Erythroblast (primary cell): Measurements from ENCODE around the gene NLRP5.
"Not testable (repeated sequence)": the region's sequence is repeated elsewhere in the genome, so short reads cannot be mapped to it uniquely, and the experiment has no call there.

Source experiments
- DNase-seq, 2 experiments: peaks; one replicate each; lab custom pipeline; 2025; lab: John Stamatoyannopoulos, UW
- GATA1 ChIP-seq: IDR thresholded peaks from 2 replicates; pipeline ENCODE4 v1.6.1; 2011; ENCODE audit warnings: low read depth, mild to moderate bottlenecking, control low read depth, low read length, moderate library complexity
- POLR2A ChIP-seq: IDR thresholded peaks from 2 replicates; pipeline ENCODE4 v1.6.1; 2011; ENCODE audit warnings: mild to moderate bottlenecking, low read length

NLRP5 gene

DNA sequence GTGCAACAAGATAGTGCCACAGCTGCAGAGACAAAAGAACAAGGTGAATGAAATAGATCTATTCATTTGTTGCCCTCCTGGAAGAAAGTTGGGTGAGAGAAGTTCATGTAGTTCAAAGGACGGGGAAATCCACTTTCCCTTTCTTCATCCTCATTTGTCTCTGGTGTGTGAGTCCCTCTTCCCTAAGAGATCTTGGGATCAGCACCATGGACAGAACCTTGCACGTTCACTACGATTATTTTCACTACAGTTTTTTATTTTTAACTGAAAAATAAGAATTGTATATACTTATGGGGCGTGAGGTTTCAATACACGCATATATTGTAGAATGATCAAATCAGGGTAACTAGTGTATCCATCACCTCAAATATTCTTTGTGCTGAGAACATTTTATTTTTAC is 29.2 kb downstream of the NLRP5 start:
- DNase-seq, result peak in 1 of 2 experiments; percentile 13
- TF ChIP-seq GATA1, result no peak

DNA sequence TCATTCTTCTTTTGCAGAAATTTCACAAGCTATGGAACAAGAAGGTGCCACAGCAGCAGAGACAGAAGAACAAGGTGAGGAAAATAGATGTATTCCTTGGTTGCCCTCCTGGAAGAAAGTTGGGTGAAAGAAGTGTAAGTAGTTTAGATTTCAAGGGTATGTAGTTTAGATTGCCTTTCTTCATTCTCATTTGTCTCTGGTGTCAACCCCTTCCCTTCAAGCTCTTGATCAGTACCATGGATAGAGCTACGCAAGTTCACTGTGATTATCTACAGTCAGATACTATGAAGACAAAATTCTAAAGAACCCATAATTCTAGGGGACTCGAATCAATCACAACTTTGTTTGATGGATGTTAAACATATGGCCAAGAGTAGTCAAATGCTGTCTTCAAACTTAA is 32.8 kb downstream of the NLRP5 start:
- not testable (repeated sequence) for DNase-seq

DNA sequence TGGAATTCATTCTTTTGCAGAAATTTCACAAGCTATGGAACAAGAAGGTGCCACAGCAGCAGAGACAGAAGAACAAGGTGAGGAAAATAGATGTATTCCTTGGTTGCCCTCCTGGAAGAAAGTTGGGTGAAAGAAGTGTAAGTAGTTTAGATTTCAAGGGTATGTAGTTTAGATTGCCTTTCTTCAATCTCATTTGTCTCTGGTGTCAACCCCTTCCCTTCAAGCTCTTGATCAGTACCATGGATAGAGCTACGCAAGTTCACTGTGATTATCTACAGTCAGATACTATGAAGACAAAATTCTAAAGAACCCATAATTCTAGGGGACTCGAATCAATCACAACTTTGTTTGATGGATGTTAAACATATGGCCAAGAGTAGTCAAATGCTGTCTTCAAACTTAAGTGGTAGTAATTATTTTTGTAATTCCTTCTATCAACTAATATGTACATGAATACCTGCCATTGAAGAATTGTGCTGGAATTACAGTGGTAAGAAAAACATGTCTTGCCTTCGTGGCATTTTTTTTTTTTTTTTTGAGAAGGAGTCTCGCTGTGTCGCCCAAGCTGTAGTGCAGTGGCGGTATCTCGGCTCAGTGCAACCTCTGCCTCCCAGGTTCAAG is 33.9 kb downstream of the NLRP5 start:
- DNase-seq, result not testable (repeated sequence)

DNA sequence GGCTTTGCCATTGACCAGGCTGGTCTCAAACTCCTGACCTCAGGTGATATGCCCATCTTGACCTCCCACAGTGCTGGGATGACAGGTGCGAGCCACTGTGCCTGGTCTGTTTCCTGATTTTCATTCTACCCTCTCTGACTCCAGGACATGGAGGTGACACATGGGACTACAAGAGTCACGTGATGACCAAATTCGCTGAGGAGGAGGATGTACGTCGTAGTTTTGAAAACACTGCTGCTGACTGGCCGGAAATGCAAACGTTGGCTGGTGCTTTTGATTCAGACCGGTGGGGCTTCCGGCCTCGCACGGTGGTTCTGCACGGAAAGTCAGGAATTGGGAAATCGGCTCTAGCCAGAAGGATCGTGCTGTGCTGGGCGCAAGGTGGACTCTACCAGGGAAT is 40.2 kb downstream of the NLRP5 start:
- TF ChIP-seq GATA1 (no peak), POLR2A (no peak)
- DNase-seq, result no peak

DNA sequence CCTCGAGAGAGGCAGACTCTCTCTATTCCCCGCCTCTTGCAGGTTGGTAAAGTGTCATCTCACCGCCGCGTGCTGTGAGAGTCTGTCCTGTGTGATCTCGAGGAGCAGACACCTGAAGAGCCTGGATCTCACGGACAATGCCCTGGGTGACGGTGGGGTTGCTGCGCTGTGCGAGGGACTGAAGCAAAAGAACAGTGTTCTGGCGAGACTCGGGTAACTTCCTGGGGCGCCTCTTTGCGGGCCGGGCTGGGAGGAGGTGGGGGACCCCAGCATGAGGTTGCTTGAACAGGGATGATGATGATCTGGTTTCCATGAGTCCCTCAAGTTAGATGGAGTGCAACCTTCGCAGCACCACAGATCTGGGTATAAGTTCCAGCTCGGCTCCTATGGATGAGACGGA is 67.0 kb downstream of the NLRP5 start:
- DNase-seq, result no peak
- TF ChIP-seq GATA1, result no peak
- no peak for TF ChIP-seq POLR2A

DNA sequence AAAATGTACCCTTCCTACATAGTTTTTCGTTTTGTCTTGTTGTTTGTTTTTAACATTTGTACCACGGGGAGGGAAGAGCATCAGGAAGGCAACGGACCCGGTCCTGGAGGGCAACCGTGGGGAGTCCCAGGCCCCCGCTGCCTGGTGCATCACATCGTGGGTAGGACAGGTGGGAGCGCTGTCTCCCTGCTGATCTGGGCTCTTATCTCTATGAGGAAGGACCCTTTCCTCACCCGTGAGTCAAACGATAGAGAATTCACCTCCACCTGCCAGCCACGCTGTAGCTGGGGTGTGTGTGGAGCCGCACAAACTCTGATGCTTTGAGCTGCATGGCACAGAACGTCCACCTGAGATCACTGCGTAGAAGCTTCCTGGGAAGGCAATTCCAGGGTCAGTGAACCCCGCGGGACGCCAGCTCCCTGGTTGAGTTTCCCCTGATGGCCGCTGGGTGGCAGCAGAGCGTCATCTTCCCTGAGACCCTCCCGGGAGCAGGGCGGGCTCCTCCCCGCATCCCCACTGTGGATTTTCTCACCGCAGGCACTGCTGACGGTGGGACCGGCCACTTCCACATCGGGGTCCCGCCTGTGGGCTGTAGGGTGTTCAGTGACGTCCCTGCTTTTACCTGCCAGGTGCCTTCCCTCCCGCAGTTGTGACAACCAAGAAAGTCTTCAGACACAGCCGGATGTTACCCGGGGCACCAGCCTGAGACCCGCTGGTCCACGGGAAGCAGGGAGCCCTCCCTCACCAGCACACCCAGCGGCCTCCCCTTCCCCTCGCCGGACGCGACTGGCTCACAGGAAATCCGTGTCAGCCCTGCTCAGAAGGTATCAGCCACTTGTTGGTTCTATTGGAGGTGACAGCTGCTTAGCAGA is 79.8 kb downstream of the NLRP5 start:
- peak; percentile 40 to 75 for DNase-seq
- TF ChIP-seq POLR2A, result no peak
- TF ChIP-seq GATA1, result no peak

DNA sequence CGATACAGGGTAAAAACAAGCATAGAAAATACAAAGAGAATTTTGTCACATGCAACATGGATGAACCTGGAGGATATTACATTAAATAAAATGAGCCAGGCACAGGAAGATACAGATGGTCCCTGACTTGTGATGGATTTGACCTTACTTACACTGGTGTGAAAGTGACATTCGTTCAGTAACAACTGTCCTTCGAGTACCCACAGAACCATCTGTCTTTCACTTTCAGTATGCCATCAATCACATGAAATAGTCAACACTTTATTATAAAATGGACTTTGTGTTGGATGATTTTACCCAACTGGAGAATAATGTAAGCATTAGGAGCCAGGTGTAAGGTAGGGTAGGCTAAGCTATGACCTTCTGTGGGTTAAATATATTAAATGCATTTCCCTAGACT is 83.1 kb downstream of the NLRP5 start:
- no peak for TF ChIP-seq POLR2A
- no peak for TF ChIP-seq GATA1

DNA sequence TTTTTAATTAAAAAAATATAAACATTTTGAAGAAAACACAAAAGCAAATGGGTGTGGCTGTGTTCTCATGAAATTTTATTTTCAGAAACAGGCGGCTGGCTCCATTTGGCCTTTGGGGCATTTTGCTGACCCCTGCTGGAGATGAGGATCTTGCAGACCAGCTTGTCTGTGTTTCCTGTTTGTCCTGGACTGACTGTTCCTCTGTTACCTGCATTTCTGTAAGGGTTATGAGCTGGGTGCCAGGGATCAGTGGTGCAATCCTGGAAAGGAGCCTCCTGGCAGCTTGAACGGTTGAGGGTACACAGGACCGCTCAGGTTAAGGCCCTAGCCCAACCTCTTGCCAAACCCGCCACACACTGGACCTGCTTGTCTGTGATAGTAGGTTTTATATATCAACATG is 84.6 kb downstream of the NLRP5 start:
- DNase-seq, result peak in 1 of 2 experiments; percentile 18
- no peak for TF ChIP-seq GATA1
- no peak for TF ChIP-seq POLR2A

More for the DNA sequence above, 83.1 kb downstream of the NLRP5 start:
- DNase-seq, result no peak

DNA sequence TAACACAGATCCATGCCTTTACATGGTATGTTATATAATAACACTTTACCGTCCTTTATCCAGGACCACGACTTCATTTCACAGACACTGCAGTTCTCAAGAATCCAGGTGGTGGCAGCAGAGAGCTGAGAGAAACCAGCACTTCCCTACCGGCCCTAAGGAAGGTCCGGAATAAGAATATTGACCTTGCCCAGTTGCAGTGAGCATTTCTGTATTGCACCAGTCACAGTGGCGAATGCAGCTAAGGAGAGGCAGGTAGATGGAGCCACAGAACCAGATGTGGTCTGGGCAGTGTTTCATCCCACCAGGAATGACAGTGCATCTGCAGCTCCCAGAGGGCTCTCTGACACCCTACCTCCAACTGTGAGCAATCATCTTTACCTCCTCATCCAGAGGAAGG is 89.9 kb downstream of the NLRP5 start:
- TF ChIP-seq POLR2A (no peak), GATA1 (no peak)
- peak; percentile 56 to 66 for DNase-seq

DNA sequence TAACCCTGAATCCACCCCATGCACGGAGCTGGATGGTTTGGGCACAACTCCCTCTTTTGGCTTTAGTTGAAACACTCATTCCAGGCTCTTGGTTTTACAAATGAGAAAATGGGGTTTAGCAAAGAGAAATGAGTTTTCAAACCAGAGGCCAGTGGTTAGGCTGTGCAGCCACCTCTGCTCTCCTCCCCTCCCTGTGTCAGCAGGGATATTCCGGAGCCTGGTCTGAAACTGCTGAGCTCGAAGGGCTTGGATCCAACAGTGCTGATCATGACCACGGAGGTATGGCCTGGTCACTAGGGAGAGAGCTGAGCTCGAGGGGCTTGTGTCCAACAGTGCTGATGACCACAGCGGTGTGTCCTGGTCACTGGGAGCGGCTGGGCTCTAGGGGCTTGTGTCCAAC is 93.0 kb downstream of the NLRP5 start:
- TF ChIP-seq POLR2A (no peak), GATA1 (no peak)
- DNase-seq, result no peak

DNA sequence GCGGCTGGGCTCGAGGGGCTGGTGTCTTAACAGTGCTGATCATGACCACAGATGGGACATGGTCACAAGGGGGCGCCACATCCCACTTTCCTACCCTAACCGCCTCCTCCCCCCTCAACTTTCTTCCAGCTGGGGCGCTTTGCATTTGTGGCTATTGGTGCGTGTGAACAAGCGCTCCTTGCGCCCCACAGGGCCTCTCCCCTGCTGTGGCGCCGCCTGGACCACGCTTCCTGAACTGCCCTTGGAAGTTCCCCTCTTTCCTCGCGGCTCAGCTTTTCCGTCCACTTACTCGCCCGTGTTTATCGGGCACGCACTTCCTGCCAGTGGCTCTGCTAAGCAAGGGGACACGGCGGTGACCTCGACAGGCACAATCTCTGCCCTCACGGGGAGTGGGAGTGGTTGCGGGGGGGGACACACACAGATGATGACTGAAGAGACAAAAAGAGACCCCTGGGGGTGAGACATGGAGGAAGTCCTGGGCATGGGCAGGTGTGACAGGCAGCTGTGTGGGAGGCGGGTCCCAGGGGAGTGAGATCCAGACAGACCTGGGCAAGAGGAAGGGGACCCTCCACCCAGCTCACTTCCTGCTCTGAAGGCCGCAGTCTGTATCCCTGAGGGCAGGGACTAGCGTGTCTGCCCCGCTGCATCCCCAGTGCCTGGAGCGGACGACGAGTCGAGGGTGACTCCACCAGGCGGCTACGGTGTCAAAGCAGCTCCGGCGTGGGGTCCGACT is 94.3 kb downstream of the NLRP5 start:
- peak; percentile 83 to 88 for DNase-seq

DNA sequence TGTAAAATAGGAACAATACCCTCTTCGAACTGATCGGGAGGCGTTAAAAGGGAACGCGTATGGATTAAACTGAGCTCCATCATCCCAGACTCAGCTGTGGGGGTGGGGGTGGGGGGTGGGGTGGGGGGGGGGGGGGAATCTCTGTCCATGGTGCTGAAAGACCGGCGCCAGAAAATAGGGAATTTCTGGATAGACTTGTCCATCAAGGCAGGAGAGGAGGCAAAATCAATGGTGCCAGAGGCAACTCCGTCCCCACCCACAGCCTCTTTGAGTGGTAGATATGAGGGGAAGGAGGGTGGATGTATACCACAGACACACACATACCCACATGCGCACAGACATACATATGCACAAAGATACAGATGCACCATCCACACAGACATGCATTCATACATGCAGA is 97.1 kb downstream of the NLRP5 start:
- DNase-seq, result no peak
- TF ChIP-seq GATA1 (no peak), POLR2A (no peak)

More for the DNA sequence above, 94.3 kb downstream of the NLRP5 start:
- TF ChIP-seq POLR2A, result no peak
- no peak for TF ChIP-seq GATA1

DNA sequence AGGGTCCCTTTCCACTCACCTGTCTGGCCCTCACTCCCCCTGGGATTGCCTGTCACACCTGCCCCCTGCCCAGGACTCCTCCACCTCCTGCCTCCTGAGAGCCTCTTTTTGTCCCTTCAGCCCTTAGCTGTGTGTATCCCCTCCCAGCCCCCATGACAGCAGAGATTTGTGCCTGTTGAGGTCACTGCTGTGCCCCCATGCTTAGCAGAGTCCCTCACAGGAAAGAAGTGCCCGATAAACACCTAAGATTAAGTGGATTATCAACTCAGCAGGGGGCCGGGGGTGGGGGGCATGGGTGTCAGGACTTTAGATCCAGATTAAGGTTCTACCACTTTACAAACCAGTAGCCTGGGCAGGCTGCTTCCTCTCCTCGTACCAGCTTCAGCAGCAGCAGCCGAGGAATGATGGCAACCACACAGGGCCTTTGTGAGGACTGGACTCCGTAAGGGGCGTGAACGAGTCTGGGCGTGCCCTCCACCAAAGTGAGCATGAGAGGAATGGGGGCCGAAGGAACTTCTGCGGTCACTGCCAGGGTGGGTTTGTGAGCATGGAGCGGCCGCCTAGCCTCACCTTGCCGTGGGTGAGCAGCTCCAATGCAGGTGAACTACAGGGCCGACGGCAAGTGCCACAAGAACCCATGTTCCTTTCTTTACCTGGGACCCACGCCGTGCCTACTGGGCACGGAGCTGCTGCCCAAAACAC is 98.4 kb downstream of the NLRP5 start:
- DNase-seq, result no peak
- no peak for TF ChIP-seq POLR2A
- no peak for TF ChIP-seq GATA1
